K562 (cell line): ENCODE results near the gene PLXDC1.

ENCODE experiments used
- FOXK2 ChIP-seq, 2 experiments: fragments of 450-650 bp; IDR thresholded peaks in 1 of 2; conservative IDR thresholded peaks in 1 of 2; 2 replicates each; pipeline ENCODE4 v1.6.1; 2016; ENCODE audit warnings: low read depth in 2 of 2, mild to moderate bottlenecking in 1 of 2
- MAFG ChIP-seq: fragments of 450-650 bp; conservative IDR thresholded peaks from 2 replicates; pipeline ENCODE4 v1.6.1; 2016; ENCODE audit warnings: missing genetic modification characterization, missing compliant biosample characterization
- MAZ ChIP-seq, 2 experiments: fragments of 450-650 bp in 1 of 2; sonication (generic) in 1 of 2; formaldehyde crosslinking; IDR thresholded peaks in 1 of 2; conservative IDR thresholded peaks in 1 of 2; 2 replicates each; pipeline versions ENCODE4 v1.4.0 to v1.5.0; 2020; ENCODE audit warnings: mild to moderate bottlenecking in 1 of 2, missing genetic modification reagents in 1 of 2
- RBM39 ChIP-seq: fragments of 200-400 bp; formaldehyde crosslinking; optimal IDR thresholded peaks from 2 replicates; pipeline ENCODE3; 2018; ENCODE audit warnings: low read depth, low read length
- SMARCA5 ChIP-seq: fragments of 450-650 bp; IDR thresholded peaks from 2 replicates; pipeline ENCODE4 v1.6.1; 2016
- TBL1XR1 ChIP-seq, 2 experiments: IDR thresholded peaks; 2 replicates each; pipeline ENCODE4 v1.6.1; 2012; ENCODE audit warnings: improper control_type of control experiment in 2 of 2, low read length in 2 of 2, mild to moderate bottlenecking in 1 of 2
- TCFL5 ChIP-seq: fragments of 250-450 bp; sonication (Bioruptor Pico); conservative IDR thresholded peaks from 2 replicates; pipeline ENCODE4 v1.6.1; 2021; ENCODE audit warnings: mild to moderate bottlenecking, moderate library complexity, matching md5 sums
- ZNF146 ChIP-seq: IDR thresholded peaks from one replicate; pipeline ENCODE4 v1.6.1; 2018; ENCODE audit warnings: missing compliant biosample characterization; ENCODE audit not compliant: unreplicated experiment
- TF ChIP-seq, protein P1 (sequence below), 3 experiments: IDR thresholded peaks in 2 of 3; conservative IDR thresholded peaks in 1 of 3; 2 replicates each; pipeline ENCODE4 v1.5.1; 2011 to 2012; ENCODE audit warnings: low read length in 3 of 3, mild to moderate bottlenecking in 3 of 3, control low read depth in 2 of 3, improper control_type of control experiment in 1 of 3, inconsistent platforms in 1 of 3, low read depth in 1 of 3, mixed read lengths in 1 of 3, moderate library complexity in 1 of 3; ENCODE audit not compliant: insufficient read depth in 2 of 3
- TF ChIP-seq, protein P2 (sequence below): fragments of 450-650 bp; formaldehyde crosslinking; IDR thresholded peaks from 2 replicates; pipeline ENCODE4 v1.4.0; 2020; ENCODE audit warnings: mild to moderate bottlenecking

DNA sequence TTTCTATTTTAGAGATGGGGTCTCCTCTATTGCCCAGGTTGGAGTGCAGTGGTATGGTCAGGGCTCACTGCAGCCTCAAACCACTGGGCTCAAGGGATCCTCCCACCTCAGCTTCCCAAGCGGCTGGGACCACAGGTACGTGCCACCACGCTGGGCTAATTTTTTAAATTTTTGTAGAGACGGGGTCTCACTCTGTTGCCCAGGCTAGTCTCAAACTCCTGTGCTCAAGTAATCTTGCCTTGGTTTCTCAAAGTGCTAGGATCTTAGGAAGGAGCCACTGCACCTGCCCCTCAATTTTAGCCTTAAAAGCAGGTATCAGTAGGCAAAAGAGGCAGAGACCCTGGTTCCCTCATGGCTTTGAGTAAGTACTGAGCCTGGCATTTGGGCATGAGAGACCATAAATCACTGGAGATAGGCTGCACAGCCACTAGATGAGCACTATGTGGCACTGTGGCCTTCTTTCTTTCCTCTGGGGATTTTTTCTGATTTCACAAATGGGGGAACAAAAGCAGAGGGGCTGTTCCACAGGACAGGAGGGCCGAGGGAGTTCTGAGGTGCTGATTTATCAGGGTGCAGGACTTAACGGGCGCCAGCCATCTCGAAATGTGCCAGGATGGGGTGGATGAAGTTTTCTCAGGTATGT lies 82.2 kb downstream of the PLXDC1 start:
- TF ChIP-seq TCFL5 (CRISPR knock-in tag) (no peak), TBL1XR1 (IDR thresholded peaks at IDR 0.05; ENCODE audit: low read length in 2 of 2) (no peak), ZNF146 (CRISPR knock-in tag) (no peak), MAFG (tag) (no peak), FOXK2 (conservative IDR thresholded peaks at IDR 0.05 in 1 of 2, IDR thresholded peaks at IDR 0.05 in 1 of 2; ENCODE audit: low read depth in 2 of 2) (no peak), SMARCA5 (no peak), RBM39 (no peak), MAZ (CRISPR knock-in tag; conservative IDR thresholded peaks at IDR 0.05 in 1 of 2, IDR thresholded peaks at IDR 0.05 in 1 of 2) (no peak)
- TF ChIP-seq, protein P1, sequence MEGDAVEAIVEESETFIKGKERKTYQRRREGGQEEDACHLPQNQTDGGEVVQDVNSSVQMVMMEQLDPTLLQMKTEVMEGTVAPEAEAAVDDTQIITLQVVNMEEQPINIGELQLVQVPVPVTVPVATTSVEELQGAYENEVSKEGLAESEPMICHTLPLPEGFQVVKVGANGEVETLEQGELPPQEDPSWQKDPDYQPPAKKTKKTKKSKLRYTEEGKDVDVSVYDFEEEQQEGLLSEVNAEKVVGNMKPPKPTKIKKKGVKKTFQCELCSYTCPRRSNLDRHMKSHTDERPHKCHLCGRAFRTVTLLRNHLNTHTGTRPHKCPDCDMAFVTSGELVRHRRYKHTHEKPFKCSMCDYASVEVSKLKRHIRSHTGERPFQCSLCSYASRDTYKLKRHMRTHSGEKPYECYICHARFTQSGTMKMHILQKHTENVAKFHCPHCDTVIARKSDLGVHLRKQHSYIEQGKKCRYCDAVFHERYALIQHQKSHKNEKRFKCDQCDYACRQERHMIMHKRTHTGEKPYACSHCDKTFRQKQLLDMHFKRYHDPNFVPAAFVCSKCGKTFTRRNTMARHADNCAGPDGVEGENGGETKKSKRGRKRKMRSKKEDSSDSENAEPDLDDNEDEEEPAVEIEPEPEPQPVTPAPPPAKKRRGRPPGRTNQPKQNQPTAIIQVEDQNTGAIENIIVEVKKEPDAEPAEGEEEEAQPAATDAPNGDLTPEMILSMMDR (IDR thresholded peaks at IDR 0.05 in 2 of 3, conservative IDR thresholded peaks at IDR 0.05 in 1 of 3; ENCODE audit: insufficient read depth in 2 of 3, low read depth in 1 of 3, low read length in 3 of 3): peak; percentile 43 to 71 (median 53); a peak in 5 of 6 replicates
- TF ChIP-seq, protein P2, sequence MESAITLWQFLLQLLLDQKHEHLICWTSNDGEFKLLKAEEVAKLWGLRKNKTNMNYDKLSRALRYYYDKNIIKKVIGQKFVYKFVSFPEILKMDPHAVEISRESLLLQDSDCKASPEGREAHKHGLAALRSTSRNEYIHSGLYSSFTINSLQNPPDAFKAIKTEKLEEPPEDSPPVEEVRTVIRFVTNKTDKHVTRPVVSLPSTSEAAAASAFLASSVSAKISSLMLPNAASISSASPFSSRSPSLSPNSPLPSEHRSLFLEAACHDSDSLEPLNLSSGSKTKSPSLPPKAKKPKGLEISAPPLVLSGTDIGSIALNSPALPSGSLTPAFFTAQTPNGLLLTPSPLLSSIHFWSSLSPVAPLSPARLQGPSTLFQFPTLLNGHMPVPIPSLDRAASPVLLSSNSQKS (CRISPR knock-in tag): no peak
